Measurements from ENCODE around the gene BCAS2.

The BCAS2 gene

GRCh38 chr1:114521396-114522263, 59.8 kb downstream of the BCAS2 start:
- no peak for DNase-seq (ENCODE audit: extremely low spot score)
- no peak for TF ChIP-seq ARNT (IDR thresholded peaks at IDR 0.05)
- 0 out of 2 replicates have a peak, but pooled peaks have one; percentile 18 for TF ChIP-seq L3MBTL2 (conservative IDR thresholded peaks at IDR 0.05)
- ChIA-PET POLR2A (no interaction called here), CTCF (interaction anchor here (0.6 kb wide), 1 partner anchor 35 kb away, joined by 4 read pairs; no protein-coding TSS in a partner anchor)
